ENCODE data around the gene CYCS.
"Not testable (repeated sequence)": the region's sequence is repeated elsewhere in the genome, so short reads cannot be mapped to it uniquely, and the experiment has no call there.

Gene CYCS

DNA sequence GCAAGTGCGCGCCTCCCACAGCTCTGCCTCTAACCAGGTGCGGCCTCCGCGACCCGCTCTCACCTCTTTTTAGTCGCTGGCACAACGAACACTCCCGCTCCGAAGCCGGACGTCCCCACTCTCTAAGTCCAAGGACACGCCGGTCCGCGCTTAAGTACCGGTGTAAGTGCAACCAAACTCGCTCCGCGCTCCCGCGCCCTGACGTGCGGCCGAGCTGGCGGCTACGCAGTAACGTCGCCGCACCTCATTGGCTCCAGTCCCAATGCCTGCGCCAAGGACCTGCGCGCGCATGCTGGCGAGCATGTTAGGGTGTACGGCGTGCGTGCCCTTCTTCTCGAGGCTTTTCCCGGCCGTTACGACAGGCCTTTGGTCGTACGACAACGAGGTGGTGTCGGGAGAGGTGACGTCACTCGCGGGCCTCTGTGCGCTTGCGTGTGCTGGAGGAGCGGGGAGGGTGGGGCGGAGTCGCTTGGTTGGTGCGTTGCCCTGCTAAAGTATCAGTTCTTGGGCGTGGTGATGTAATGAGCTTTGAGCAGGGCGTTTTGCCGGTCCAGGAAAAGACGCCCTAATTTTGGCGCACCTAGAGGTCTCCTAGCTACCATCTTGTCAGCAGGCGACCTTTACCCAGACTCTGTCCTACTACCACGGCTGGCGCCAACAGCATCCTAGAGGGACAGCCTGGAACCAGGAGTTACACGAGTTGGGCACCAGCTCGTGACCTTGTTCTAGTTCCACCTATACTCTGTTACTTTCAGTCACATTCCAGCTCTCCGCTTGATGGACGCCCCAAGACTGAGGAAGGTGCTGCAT is at the start of gene CYCS:
Gene CYCS, minus strand, starts transcription at position 124 of the 810 bp plus-strand sequence. CDS start 1,141 bp downstream, outside the sequence.
- Histone ChIP-seq H3K79me2 (ENCODE audit: control insufficient read depth, insufficient read depth, low read length, unreplicated experiment) (peaks cover 26% of the 10 kb centered on the region), H3K4me3 (ENCODE audit: low read depth, low read length) (peak within 1 kb of the TSS; percentile 94)

DNA sequence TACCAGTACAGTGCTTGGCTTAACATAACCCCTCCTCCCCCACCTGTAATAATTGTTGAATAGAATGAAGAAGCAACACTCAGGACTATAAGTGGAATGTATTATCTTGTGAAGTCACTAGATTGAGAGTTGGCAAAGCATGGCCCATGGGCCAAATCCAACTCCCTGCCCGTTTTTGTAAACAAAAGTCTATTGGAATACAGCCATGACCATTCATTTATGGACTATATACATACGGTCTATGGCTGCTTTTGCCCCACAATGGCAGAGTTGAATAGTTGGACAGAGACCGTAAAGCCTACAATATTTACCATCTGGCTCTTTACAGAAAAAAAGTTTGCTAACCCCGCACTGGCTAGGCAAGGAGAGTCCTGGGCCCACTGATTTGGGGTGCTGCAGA is 48.1 kb upstream of the CYCS start:
- Histone ChIP-seq H2AFZ (ENCODE audit: low read length, unreplicated experiment) (no peak overlapping the region), H3K27me3 (ENCODE audit: insufficient read depth, low read length) (no peaks in the 10 kb centered on the region)

More for the DNA sequence above, at the start of gene CYCS:
- Histone ChIP-seq H3K27ac (ENCODE audit: low read depth, low read length) (peak within 1 kb of the TSS; percentile 73), H3K36me3 (ENCODE audit: insufficient read depth, low read length) (peaks cover 19% of the 10 kb centered on the region), H3K27me3 (ENCODE audit: insufficient read depth, low read length) (no peaks in the 10 kb centered on the region), H3K4me1 (ENCODE audit: control insufficient read depth, insufficient read depth, low read length, unreplicated experiment) (peaks cover 7% of the 10 kb centered on the region), H2AFZ (ENCODE audit: low read length, unreplicated experiment) (peak within 1 kb of the TSS; percentile 99)

DNA sequence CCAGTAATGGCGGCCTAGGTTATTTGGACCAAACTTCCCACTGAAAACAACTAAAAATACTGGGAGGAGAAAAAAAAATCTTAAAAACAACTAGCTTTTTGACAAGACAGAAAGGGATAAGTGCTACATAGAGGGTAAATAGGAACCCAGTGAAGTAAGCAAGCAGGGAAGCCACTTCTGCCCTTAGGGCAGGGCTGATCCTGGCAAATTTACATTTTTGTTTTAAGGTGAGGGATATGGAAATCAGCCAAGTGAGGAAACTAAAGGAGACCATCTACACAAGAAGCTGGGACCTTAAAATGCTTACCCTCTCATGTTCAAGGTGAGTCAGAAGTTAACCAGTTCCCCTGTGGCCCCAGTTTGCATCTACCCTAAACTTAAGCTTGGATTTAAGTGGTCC is 46.5 kb upstream of the CYCS start:
- no peak overlapping the region for H3K27ac ChIP-seq (ENCODE audit: low read depth, low read length)
- no peaks in the 10 kb centered on the region for H3K27me3 ChIP-seq (ENCODE audit: insufficient read depth, low read length)
- no peaks in the 10 kb centered on the region for H3K4me1 ChIP-seq (ENCODE audit: control insufficient read depth, insufficient read depth, low read length, unreplicated experiment)
- H3K4me3 ChIP-seq (ENCODE audit: low read depth, low read length): no peak overlapping the region
- H3K79me2 ChIP-seq (ENCODE audit: control insufficient read depth, insufficient read depth, low read length, unreplicated experiment): no peaks in the 10 kb centered on the region
- H3K36me3 ChIP-seq (ENCODE audit: insufficient read depth, low read length): 0 out of 2 replicates have a peak, but pooled peaks cover 3% of the 10 kb centered on the region
- no peak overlapping the region for H2AFZ ChIP-seq (ENCODE audit: low read length, unreplicated experiment)

More for the DNA sequence above, 48.1 kb upstream of the CYCS start:
- no peaks in the 10 kb centered on the region for H3K79me2 ChIP-seq (ENCODE audit: control insufficient read depth, insufficient read depth, low read length, unreplicated experiment)
- 0 out of 2 replicates have a peak, but pooled peaks cover 3% of the 10 kb centered on the region for H3K36me3 ChIP-seq (ENCODE audit: insufficient read depth, low read length)
- no peak overlapping the region for H3K27ac ChIP-seq (ENCODE audit: low read depth, low read length)
- H3K4me3 ChIP-seq (ENCODE audit: low read depth, low read length): no peak overlapping the region
- H3K4me1 ChIP-seq (ENCODE audit: control insufficient read depth, insufficient read depth, low read length, unreplicated experiment): no peaks in the 10 kb centered on the region

DNA sequence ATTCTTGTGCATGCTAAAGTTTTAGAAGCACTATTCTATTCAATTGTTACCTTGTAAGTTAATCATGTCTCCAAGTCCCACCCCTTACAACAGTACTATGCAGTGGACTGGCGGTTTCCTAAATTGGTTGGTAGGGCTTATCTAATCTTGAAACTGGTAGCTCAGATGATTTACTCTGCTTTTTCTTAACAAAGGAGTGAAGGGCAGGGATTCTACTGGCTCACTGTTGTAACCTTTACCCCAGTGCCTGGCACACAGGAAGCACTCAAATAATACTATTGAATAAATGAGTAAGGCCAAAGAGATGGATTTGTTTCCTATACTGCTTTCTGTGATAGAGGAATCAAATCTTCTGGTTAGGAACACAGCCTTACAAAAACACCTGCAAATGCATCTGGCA is 46.0 kb upstream of the CYCS start:
- H2AFZ ChIP-seq (ENCODE audit: low read length, unreplicated experiment): no peak overlapping the region
- 0 out of 2 replicates have a peak, but pooled peaks cover 3% of the 10 kb centered on the region for H3K36me3 ChIP-seq (ENCODE audit: insufficient read depth, low read length)
- H3K4me3 ChIP-seq (ENCODE audit: low read depth, low read length): no peak overlapping the region
- H3K79me2 ChIP-seq (ENCODE audit: control insufficient read depth, insufficient read depth, low read length, unreplicated experiment): no peaks in the 10 kb centered on the region
- no peaks in the 10 kb centered on the region for H3K4me1 ChIP-seq (ENCODE audit: control insufficient read depth, insufficient read depth, low read length, unreplicated experiment)
- H3K27me3 ChIP-seq (ENCODE audit: insufficient read depth, low read length): no peaks in the 10 kb centered on the region
- H3K27ac ChIP-seq (ENCODE audit: low read depth, low read length): no peak overlapping the region

DNA sequence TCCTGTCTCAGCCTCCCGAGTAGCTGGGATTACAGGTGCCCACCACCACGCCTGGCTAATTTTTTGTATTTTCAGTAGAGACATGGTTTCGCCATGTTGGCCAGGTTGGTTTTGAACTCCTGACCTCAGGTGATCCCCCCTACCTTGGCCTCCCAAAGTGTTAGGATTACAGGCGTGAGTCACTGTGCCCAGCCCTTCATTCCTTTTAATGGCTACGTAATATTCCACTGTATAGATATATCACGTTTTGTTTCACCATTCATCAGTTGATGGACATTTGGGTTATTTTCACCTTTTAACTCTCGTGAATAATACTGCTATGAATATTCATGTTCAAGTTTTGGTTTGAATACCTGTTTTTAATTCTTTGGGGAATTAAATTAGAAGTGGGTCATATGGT is 44.6 kb upstream of the CYCS start:
- no peak overlapping the region for H3K4me3 ChIP-seq (ENCODE audit: low read depth, low read length)
- no peak overlapping the region for H3K27ac ChIP-seq (ENCODE audit: low read depth, low read length)
- H3K36me3 ChIP-seq (ENCODE audit: insufficient read depth, low read length): 0 out of 2 replicates have a peak, but pooled peaks cover 3% of the 10 kb centered on the region
- H2AFZ ChIP-seq (ENCODE audit: low read length, unreplicated experiment): no peak overlapping the region
- no peaks in the 10 kb centered on the region for H3K4me1 ChIP-seq (ENCODE audit: control insufficient read depth, insufficient read depth, low read length, unreplicated experiment)
- H3K79me2 ChIP-seq (ENCODE audit: control insufficient read depth, insufficient read depth, low read length, unreplicated experiment): no peaks in the 10 kb centered on the region
- H3K27me3 ChIP-seq (ENCODE audit: insufficient read depth, low read length): no peaks in the 10 kb centered on the region

DNA sequence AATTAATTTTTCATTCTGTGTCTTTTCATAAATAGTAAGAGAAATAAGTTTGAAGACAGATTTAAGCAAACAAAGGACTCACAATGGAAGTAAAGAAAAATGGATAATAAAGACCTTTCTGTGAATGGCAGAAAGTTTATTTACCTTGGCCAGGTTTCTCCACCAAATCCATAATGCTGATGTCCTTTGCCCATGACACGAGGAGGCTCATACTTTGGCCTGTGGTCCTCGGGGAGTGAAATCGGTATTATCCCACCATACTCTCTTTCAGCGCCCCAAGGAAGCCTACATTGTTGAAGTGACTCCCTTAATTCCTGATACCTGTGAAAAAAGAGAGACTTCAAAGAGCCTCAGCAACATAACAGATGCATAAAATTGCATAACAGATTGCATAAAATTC is 43.1 kb upstream of the CYCS start:
- no peak overlapping the region for H2AFZ ChIP-seq (ENCODE audit: low read length, unreplicated experiment)
- H3K27me3 ChIP-seq (ENCODE audit: insufficient read depth, low read length): no peaks in the 10 kb centered on the region
- 0 out of 2 replicates have a peak, but pooled peaks cover 3% of the 10 kb centered on the region for H3K36me3 ChIP-seq (ENCODE audit: insufficient read depth, low read length)
- no peak overlapping the region for H3K4me3 ChIP-seq (ENCODE audit: low read depth, low read length)
- H3K79me2 ChIP-seq (ENCODE audit: control insufficient read depth, insufficient read depth, low read length, unreplicated experiment): no peaks in the 10 kb centered on the region
- H3K4me1 ChIP-seq (ENCODE audit: control insufficient read depth, insufficient read depth, low read length, unreplicated experiment): no peaks in the 10 kb centered on the region
- no peak overlapping the region for H3K27ac ChIP-seq (ENCODE audit: low read depth, low read length)

DNA sequence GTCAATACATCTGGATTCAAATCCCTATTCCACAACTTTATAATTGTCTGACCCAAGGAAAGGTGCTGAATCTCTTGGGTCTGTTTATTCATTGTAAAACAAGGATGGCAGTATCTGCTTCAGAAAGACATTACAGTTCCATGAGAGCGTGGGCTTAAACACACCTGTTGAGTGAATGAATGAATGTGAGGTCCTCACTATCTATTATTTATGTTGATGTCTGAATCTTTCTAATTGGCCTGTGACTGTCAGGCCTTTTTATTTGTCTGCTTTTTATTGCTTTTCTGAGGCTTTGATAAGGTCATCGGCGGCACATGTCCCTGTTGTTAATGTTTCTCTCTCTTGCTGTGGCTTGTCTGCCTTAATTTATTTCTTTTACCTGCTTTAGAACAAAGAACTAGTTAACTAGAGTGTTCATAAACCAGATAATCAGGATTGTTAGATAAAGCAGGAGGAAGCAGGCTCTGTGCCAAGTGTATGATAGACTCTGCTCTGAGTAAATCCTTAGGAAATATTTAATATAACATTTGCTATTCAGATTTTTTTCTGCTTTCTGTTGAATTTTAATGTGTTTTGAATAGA is 42.3 kb upstream of the CYCS start:
- Histone ChIP-seq H3K4me1 (ENCODE audit: control insufficient read depth, insufficient read depth, low read length, unreplicated experiment) (no peaks in the 10 kb centered on the region), H2AFZ (ENCODE audit: low read length, unreplicated experiment) (no peak overlapping the region), H3K79me2 (ENCODE audit: control insufficient read depth, insufficient read depth, low read length, unreplicated experiment) (no peaks in the 10 kb centered on the region), H3K4me3 (ENCODE audit: low read depth, low read length) (no peak overlapping the region), H3K36me3 (ENCODE audit: insufficient read depth, low read length) (0 out of 2 replicates have a peak, but pooled peaks cover 3% of the 10 kb centered on the region), H3K27me3 (ENCODE audit: insufficient read depth, low read length) (no peaks in the 10 kb centered on the region), H3K27ac (ENCODE audit: low read depth, low read length) (no peak overlapping the region)

DNA sequence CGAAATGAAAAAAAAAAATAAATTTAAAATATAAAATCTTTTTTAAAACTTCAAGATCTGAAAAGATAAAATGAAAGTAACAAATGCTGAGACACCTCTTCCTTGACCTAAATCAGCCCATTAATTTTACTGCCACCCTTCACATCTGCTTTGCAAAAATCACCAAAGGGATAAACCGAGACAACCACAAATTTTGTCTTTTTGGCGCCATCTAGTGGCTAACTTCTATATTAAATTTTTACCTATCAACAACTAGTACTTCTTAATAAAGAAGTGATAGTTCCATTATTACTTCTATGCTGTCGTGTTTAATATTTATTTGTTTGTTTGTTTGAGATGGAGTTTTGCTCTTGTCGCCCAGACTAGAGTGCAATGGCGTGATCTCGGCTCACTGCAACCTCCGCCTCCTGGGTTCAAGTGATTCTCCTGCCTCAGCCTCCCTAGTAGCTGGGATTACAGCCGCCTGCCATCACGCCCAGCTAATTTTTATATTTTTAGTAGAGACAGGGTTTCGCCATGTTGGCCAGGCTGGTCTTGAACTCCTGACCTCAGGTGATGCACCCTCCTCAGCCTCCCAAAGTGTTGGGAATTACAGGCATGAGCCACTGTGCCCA is 35.0 kb upstream of the CYCS start:
- H3K27ac ChIP-seq (ENCODE audit: low read depth, low read length); H3K36me3 ChIP-seq (ENCODE audit: insufficient read depth, low read length); H3K4me3 ChIP-seq (ENCODE audit: low read depth, low read length); H2AFZ ChIP-seq (ENCODE audit: low read length, unreplicated experiment); H3K4me1 ChIP-seq (ENCODE audit: control insufficient read depth, insufficient read depth, low read length, unreplicated experiment); H3K27me3 ChIP-seq (ENCODE audit: insufficient read depth, low read length); H3K79me2 ChIP-seq (ENCODE audit: control insufficient read depth, insufficient read depth, low read length, unreplicated experiment): not testable (repeated sequence)

DNA sequence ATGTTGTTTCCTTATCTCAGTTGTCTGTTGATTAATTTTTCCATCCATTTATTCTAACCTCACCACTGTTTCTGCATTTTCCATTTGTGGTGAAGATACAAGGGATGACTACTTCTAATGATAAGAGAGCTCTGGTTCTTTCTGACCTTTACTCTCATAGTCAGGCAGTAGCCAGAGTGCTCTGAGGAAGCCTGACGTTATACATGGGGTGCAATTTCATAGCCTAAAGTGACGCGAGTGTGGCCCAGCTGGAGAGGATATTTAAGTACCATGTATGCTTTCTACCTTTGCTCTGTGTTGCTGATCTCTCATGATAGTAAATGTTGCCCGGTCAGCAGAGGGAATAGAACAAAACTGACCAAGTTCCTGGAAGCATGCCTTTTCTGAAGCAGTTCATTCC is 33.9 kb upstream of the CYCS start:
- Histone ChIP-seq H3K36me3 (ENCODE audit: insufficient read depth, low read length) (no peaks in the 10 kb centered on the region), H3K4me3 (ENCODE audit: low read depth, low read length) (no peak overlapping the region), H3K79me2 (ENCODE audit: control insufficient read depth, insufficient read depth, low read length, unreplicated experiment) (no peaks in the 10 kb centered on the region), H3K27me3 (ENCODE audit: insufficient read depth, low read length) (no peaks in the 10 kb centered on the region), H3K4me1 (ENCODE audit: control insufficient read depth, insufficient read depth, low read length, unreplicated experiment) (no peaks in the 10 kb centered on the region), H3K27ac (ENCODE audit: low read depth, low read length) (no peak overlapping the region), H2AFZ (ENCODE audit: low read length, unreplicated experiment) (no peak overlapping the region)

DNA sequence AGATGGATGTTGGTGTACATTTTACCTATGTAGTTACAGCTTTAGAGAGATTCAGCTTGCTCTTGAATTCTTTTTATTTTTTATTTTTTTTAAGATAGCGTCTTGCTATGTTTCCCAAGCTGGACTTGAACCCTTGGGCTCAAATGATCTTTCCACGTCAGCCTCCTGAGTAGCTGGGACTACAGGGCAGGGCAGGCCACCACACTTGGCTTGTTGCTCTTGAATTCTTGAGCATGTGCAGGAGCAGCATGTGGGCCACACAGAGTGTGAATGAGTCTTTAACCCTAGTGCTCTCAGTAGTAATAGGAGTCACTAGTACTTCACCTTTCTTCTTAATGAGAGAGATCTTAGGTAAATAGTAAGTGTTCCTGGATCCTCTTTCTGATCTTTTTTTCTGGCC is 26.7 kb upstream of the CYCS start:
- Histone ChIP-seq H3K27ac (ENCODE audit: low read depth, low read length) (no peak overlapping the region), H3K79me2 (ENCODE audit: control insufficient read depth, insufficient read depth, low read length, unreplicated experiment) (no peaks in the 10 kb centered on the region), H3K27me3 (ENCODE audit: insufficient read depth, low read length) (no peaks in the 10 kb centered on the region), H3K4me1 (ENCODE audit: control insufficient read depth, insufficient read depth, low read length, unreplicated experiment) (no peaks in the 10 kb centered on the region), H3K4me3 (ENCODE audit: low read depth, low read length) (no peak overlapping the region), H2AFZ (ENCODE audit: low read length, unreplicated experiment) (no peak overlapping the region), H3K36me3 (ENCODE audit: insufficient read depth, low read length) (no peaks in the 10 kb centered on the region)
